GM19438 (cell line): ENCODE measurements around the gene RASEF.

ENCODE experiments used
- ATAC-seq: cut with Tn5 transposase; IDR thresholded peaks from one replicate; pipeline ENCODE4 v1.9.1; 2021; ENCODE audit warnings: low read depth; ENCODE audit not compliant: unreplicated experiment

RASEF gene

DNA sequence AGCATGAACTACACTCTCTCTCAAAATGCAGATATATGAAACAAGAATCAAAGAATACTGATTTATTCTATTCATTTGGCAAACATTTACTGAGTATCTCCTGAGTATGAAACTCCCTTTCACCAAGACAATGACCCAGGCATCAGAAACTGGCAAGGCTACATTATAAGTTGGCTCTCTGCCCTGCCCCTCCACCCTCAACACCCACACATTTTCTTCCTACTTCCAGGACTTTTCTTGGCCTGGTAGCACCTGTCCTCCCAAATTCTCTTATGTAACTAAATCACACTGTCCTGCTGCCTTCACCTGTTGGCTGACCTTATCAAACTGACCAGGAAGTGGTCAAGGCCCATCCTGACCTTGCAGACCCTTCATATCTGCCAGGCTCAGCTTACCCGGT is 3.5 kb downstream of the RASEF start:
- ATAC-seq = no peak

DNA sequence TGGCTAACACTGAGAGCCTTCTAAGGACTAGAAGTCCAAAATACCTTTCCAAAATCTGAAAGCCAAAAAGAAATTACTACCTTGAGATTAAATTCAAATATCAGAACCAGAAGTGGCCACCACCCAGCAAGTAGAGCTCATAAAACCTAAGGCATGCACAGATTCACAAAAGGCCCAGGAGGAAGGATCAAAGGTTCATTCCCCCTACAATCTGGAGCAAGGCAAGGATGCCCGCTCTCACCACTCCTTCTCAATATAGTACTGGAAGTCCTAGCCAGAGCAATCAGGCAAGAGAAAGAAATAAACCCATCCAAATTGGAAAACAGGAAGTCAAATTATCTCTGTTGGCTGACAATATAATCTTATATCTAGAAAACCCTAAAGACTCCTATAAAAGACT is 6.0 kb downstream of the RASEF start:
- ATAC-seq = no peak

DNA sequence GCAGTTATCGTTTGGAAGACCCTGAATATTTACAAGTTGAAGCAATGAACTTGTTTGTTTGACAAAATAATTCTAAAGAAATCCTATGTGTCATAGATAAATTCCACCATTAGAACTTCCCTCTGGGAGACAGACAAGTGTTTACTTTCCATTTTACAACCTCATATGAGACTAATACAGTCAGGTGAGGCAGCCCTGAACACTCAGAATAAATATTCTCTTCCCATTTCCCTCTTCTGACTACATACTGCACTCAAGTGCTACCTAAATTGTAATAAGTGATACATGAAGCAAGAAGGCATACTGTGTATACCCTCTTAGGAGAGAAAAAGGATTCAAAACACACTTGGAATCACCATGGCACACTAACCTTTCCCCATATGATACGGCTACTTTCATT is 6.8 kb downstream of the RASEF start:
- ATAC-seq = no peak

DNA sequence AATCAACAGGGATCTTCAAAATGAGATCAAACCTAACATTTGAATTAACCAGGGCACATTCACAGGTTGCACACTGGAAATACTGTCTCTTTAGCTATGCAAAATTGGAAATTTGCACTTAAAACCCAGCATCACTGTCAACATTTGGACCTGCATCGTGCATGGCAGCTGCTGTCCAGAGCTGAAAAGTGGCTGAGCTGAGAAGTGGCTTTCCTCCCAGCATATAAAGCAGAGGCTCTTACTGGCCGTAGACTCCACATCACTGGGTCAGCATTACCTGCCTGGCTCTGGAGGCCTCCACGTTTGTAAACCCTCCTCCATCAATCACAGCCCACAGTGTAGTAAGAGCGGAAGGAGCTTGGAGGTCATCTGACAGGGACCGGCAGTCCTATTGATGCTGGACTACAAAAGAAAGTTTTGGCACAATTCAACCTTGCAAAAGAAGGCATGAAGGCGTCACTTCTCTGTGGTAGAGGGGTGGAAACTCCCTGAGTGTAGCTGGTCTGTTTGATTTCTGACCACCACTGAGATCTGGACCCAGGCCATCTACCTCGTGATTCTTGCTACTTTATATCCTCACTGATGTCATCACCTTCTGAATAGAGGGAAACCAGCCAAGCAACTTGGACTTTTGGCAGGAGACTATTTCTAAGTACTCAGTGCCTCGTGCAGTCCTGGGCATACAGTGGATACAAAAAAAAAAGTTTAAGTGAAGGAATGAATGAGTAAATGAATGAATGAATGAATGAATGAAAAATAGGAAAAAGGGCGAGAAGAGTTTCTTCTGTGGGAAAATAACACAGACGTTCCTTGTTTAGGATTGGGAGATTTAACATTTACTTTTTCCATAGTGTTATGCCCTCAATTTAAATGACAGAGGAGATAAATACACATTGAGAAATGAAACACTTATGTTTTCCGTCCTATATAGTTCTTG is 14.8 kb downstream of the RASEF start:
- no peak for ATAC-seq

DNA sequence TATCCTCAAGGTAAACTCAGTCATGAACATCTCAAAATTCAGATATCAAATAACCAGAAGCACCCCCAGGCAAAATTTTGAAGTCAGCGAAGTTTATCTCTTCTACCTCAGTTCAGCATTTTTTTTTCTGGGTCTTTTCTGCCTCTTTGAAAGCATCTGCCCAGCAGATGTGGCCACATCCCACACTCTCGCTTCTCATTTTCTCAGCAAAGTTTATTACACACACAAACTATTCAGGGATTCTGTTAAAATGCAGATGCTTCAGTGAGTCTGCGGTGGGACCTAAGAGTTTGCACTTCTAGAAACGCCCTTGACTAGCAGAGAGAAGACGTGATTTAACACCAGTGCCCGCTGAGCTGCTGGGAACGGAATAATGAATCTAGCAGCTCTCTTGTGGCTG is 19.3 kb downstream of the RASEF start:
- ATAC-seq = no peak

DNA sequence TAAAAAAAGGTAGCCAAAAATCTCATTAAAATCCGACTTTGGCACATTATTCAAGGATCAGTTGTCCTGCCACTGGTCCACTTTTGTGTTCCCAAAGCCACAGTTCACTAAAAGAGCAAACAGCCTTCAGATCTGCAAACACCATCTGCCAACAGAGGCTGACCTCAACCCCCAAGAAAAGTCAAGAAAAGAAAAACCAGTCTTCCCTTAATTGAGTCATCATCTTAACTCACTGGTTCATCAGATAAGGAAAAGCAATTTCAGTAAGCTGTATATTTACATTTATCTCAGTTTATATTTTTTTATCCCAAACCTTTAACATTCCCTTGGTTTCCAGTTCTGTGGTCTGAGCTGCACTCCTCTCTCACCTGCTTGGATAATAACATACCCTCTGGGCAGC is 21.2 kb downstream of the RASEF start:
- ATAC-seq = no peak

DNA sequence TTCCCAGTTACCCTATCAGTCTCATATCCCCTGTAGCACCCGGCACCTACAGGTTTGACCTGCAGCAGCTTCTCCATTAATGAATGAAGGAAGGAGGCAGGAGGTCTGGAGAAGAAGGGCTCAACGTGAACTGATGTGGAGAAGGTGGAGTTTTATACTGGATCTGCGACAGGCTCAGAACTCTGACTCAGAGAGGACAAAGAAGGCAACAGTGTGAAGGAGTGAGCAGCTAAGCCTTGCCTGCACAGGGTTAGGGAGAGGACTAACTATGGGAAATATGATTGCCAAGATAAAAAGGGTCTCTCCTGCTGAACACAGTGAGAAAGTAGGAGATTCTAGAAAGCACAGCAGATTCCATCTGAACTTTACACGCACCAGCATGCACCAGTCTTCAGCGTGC is 23.6 kb downstream of the RASEF start:
- ATAC-seq = no peak

DNA sequence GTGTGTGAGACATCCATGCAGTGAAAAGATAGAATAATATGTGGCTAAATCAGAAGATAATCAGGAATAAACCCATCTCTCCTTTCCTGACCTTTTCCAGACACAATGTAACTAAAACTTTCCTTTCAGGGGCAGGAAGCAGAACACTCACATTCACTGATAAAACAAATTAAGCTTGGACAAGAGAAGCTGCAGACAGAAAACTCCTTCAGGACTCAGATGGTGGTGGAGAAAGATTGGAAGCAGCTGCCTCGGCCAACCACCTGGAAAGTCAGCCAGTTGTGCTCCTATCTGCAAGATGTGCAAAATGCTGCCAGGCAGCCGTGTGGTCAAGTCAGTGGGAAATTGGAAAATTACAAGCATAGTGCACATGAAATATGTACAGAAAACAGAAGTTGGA is 26.9 kb downstream of the RASEF start:
- ATAC-seq = no peak

DNA sequence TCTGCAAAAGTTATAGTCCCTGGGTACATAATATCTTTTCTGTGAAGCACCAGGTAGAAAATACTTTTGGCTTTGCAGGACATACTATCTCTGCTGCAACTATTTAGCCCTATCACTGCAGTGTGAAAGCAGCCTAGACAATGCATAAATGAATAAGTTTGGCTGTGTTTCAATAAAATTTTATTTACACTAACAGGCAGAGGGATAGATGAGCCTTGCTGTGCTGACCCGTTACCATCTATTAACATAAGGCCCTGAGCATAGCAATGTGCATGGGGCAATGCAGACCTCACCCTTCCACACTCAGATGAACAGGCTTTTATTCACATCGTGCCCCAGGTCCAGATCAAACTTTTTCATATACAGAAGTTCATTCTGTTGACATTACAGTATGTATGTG is 27.8 kb downstream of the RASEF start:
- no peak for ATAC-seq

DNA sequence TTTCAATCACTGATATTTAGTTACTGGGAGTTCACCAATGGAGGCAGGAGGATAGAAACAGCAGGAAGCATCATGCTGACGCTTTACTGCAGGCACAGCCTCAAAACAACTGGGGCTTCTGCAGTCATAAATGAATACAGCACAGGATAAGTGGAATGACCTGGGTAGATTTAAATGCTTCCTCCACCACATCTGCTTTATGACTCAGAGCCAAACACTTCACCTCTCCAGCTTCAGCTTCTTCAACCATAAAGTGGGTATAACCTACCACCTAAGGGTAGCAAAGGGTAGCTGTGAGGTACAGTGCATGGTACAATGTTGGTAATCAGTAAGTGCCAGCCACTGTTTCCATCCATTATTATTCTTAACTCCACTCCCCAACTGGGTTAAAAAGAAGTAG is 28.4 kb downstream of the RASEF start:
- ATAC-seq = no peak

DNA sequence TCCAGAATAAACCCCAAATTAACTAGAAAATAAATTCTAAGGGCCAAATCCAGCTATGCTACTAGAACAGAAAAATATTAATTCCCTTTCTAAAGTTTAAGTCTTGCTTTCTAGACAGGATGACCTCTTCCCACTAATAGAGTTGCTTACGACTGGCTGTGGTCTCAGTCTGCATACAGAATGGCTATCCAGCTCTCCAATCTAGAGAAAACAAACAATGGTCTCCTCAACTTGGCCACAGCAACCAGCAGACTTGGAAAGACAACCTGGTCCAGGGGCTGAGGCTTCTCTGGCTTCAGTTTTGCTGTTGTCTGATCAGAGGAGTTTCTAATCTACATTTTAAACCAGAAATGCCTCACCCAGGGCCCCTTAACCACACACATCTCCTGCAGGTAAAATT is 28.9 kb downstream of the RASEF start:
- ATAC-seq = no peak

DNA sequence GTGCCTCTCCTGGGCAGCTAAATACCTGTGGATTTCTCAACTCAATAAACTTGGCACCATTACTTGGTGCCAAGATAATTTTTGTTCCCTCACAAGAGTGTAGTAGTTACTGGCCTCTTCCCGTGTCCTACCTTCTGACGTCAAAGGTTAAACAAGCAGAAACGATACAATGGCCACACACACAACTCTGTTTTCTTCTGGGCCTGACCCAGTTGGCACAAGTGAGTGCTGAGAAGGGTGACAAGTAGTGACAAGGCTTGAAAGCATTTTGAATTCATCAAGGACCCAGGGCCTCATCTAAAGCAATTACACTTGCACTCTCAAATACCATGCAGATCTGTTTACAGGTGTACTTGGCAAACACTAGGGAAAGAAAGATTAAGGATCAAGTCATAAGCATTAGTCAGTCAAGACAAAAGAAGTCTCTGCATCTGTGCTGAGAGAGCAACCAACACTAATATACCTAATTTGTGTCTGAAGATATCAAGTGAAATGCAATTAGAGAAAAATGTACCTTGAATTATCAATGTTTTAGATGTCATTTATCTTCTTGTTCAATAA is 30.8 kb downstream of the RASEF start:
- no peak for ATAC-seq

DNA sequence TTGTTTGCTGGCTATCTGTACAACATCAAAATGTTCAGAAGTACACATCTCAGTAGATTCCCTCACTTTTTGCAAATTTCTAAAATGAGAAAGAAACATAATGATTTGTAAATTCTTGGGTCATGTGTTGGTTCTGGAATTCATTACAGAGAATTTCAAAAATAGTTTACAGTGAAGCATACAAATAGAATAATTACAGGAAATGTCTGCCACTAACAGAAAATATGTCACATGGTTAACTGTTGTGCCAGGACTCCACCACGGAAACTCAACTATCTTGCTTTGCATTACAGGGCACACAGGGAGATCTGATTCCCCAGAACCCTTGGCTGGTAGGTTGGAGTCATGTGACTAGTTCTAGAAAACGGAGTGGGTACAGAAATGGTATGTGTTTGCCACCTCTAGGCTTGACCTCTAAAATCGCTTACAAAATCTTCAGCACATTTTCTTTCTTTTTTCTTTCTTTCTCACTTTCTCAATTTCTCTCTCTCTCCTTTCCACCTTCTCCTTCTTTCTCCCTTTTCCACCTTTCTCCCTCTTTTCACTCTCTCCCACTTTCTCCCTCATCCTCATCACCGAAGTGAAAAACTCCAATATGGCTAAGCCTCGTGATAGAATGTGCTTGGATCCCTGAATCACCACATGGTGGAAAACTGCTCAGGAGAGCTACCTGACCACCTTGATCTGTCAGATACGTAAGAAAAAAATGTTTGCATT is 32.4 kb downstream of the RASEF start:
- no peak for ATAC-seq

DNA sequence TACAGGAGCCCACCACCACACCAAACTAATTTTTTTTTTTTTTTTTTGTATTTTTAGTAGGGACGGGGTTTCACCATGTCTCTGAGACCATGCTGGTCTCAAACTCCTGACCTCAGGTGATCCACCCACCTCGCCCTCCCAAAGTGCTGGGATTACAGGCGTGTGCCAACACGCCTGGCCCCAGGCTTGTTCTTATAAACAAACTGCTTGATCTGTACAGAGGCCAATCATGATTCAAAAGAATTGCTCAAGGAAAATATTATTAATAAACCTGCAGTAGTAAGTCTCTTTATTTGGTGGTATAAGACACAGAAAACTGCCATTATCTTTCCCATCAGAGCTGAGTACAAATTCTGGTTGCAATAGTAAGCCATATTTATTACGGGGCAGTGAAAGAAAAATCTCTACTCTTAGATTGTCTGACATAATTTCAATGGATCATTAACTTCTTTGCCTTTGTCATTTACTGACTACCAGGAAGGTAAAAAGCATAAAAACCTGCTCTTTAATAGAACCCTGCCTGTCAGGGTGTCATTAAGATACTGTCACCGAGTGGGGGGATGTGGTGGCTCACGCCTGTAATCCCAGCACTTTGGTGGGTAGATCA is 33.3 kb downstream of the RASEF start:
- no peak for ATAC-seq

DNA sequence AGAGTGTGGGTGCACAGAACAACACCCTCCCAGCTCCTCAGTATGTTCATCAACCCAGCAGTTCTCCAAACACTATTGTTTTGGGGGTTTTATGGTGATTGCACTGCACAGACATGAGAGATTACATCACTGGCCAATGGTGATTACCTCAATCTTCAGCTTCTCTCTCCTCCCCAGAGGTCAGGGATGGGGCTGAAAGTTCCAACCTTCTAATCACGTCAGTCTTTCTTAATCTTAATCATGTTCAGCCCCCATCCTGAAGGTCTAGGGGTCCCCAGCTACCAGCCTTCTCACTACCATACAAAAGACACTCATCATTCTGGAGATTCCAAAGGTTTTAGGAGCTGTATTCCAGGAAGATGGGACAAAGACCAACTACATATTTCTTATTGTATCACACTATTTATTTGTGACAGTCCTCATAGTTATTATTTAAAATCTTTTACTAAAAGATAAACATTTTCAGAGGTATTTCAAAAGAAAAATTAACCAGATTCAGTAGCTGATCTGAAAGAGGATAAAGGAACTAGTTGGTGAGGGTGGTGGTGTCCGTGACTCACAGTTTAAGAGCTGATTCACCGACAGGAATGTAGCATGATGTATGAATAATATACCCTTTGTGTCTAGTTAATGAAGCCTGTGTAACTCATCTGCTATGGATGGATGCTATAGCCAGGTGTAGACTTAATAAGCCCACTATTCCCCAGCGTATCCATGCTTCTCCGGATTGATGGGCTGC is 35.6 kb downstream of the RASEF start:
- no peak for ATAC-seq

DNA sequence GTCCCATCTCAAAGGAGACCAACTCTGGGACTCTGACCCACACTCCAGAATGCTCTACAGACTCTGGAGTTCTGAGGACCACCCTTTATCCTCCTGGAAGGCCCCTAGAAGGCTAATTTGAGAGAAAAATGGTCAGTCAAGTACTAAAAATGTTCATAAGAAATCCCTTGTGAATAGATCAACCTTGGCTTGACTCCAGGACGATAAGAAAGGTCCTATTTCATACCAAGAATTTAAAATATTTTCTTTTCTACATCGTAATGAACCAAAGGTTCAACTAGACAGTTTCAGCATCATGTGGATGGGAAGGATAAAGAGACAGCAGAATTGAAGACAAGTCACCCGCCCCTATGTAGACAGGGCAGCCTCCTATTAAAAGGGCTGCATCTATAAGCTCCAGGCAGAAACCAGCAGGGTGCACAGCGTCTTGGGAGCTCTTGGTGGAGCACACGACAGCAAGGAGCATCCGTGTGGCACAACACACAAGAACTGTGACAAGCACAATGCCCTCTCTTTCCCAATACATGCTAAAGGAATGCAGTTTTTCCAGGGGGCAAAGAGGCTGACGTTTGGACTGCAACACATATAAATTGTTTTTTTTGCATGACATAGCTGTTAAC is 38.3 kb downstream of the RASEF start:
- ATAC-seq = no peak

DNA sequence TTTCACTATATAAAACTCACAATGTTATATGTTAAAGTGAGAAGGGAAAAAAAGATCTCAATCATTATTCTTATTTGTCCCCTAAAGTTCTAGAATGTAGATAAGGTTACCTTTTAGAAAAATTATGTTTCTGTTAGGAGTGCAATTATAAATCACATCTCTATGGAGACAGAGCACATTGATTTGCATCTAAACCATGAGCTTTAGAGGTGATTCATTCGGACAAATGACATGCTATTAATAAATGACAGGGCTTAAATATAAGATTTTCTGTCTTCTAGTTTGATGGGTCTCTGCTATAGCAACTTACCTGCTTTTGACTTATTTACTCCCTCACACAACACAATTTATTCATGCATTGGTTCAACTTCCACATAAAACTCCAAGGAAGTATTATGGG is 39.8 kb downstream of the RASEF start:
- ATAC-seq = no peak

DNA sequence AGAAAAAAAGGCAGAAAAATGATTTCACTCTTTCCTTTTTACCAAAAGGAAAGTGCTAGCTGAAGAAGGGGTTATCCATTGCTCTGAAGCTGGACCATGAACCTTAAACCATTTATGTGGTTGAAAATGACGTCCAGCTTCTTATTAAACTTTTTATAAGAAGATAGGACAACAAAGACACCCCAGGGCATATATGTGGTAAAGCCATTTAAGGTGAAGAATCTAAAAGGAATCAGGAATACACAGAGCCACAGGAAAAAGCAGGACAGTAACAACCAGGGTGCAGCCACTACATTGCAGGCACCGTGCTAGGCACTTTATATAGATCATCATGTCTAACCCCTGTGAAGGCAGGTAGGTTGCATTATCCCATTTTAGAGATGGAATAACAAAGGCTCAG is 42.1 kb downstream of the RASEF start:
- ATAC-seq = no peak

DNA sequence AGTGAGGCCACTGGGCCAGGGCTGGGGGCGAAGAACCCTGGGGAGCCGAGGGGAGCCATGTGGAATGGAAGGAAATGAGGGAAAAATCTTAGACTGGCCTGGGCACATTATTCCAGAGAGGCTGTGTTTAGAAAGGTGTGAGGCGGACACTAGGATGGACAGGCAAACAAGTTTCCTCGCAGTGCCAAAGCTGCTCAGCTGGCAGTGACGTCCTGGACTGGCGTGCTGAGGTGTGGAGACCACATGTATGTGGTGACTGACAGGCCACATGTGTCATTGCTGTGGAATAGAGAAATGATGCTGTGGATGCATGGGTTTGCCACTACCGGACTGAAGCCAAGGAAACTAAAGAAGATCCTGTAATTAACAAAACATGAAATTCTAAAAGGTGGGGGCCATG is 42.6 kb downstream of the RASEF start:
- no peak for ATAC-seq

DNA sequence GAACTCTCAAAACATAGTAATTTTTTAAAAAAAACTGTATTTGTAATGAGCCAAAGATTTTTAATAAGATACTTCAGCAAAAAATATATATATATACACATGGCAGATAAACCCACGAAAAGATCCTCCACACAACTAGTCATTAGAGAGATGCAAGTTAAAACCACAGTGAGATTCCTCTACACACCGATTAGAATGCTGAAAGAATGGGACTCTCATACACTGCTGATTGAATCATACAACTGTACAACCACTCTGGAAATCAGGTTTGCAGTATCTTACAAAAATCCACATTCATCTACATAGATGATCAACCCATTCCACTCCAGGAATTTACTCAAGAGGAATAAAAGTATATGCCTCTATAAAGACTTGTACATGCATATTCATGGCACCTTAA is 43.7 kb downstream of the RASEF start:
- ATAC-seq = no peak
